Right lobe of liver (tissue), 6 donors: ENCODE measurements around the gene ADARB2. TPM values are rescaled to one million over a fixed set of nuclear protein-coding genes. Genes with fewer than 3 reads are reported as not detected.

Experiments
- ATAC-seq, 4 donors: fragments of 200-7000 bp; cut with Tn5 transposase; one replicate each; pipeline ENCODE4 v1.9.1; 2020; ENCODE audit warnings: mild to moderate bottlenecking in 4 of 4, moderate library complexity in 4 of 4
- DNase-seq, 3 donors: peaks; one replicate each; pipeline ENCODE4 v3.0.0-alpha.2; 2020
- H3K27ac ChIP-seq, 3 donors: fragments of 200-600 bp; one replicate each; pipeline ENCODE4 v1.8.0; 2022
- H3K27me3 ChIP-seq, 2 donors: fragments of 200-600 bp; one replicate each; pipeline ENCODE4 v1.8.0; 2022
- H3K36me3 ChIP-seq, 4 donors: fragments of 200-600 bp; sonication (generic) in 1 of 4; one replicate each; pipeline versions ENCODE4 v1.5.1 to v1.8.0; 2017 to 2022; ENCODE audit warnings: control low read depth in 1 of 4
- H3K4me1 ChIP-seq, 4 donors: fragments of 200-600 bp; sonication (generic) in 1 of 4; one replicate each; pipeline versions ENCODE4 v1.5.1 to v1.8.0; 2017 to 2022; ENCODE audit warnings: control low read depth in 1 of 4
- H3K4me3 ChIP-seq, 3 donors: fragments of 200-600 bp; one replicate each; pipeline ENCODE4 v1.8.0; 2022
- H3K9me3 ChIP-seq, 4 donors: fragments of 200-600 bp; sonication (generic) in 1 of 4; one replicate each; pipeline versions ENCODE4 v1.5.1 to v1.8.0; 2017 to 2022; ENCODE audit warnings: control low read depth in 1 of 4
- POLR2A ChIP-seq: fragments of 450-650 bp; IDR thresholded peaks from one replicate; pipeline ENCODE4 v1.6.1; 2017; ENCODE audit warnings: antibody characterized with exemption, mild to moderate bottlenecking
- WGBS: methylation state at CpG from one replicate; pipeline ENCODE4 v1.1.6; 2018; ENCODE audit warnings: low coverage, low lambda C conversion rate; ENCODE audit not compliant: insufficient coverage; ENCODE audit errors: missing lambda C conversion rate; 5-methylcytosine and 5-hydroxymethylcytosine counted together
- intact Hi-C, 2 donors: fragments of 100-400 bp; cut with DNase I; formaldehyde crosslinking; loops; one replicate each; pipeline versions ENCODE4 v1.11.2 to v1.14.1; 2022
- total RNA-seq, 6 experiments: library from RNA; depleted of rRNA in 2 of 6; stranded (reverse); fragments of >200 nt in 2 of 6; fragmentation: NEBNext Ultra II Directional in 3 of 6; extraction: Animal tissue kit (Norgen Biotek cat#: 25700) in 3 of 6; gene quantifications; one replicate each; pipeline versions ENCODE4 v1.1.0 to v1.2.4, GENCODE V29; 2016 to 2023
- TF ChIP-seq, protein P1 (sequence below), 4 donors: fragments of 200-600 bp in 3 of 4; fragments of 450-650 bp in 1 of 4; IDR thresholded peaks; one replicate each; pipeline versions ENCODE4 v1.5.1 to v1.8.0; 2016 to 2022; ENCODE audit warnings: antibody characterized with exemption in 4 of 4, mild to moderate bottlenecking in 2 of 4
- donor health status: DM: no; HTN: yes; CAD: no.
- donor health status: DM: no; HTN: no; CAD: no.
- donor health status: DM: no; HTN: no; CAD: no.
- donor health status: DM: no; HTN: yes; CAD: no.
- donor health status: DM: no; HTN: yes; CAD: no.

The ADARB2 gene
- total RNA-seq, 6 experiments from 2014 or later = 0.07 to 0.68 (median 0.42) TPM

DNA sequence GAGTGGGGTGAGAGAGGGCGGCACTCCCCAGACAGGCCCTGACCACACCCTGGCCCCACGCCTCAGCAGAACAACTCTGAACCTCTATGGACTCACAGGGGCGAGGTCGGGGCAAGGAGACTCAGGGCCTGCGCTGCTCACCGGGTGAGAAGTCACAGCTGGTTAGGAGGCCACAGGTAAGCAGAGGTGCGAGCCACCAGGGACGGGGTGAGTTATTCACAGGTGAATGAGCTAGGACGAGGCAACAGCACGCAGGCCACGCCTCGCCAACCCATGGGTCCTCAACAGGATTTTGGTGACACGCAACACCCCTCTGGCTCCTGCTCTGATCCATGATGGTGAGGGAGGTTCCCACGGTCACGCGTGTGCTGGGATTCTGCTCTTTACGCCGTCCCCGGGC, 202.5 kb downstream of the ADARB2 start:
- intact Hi-C loops = no loop called here
- H3K9me3 ChIP-seq = no peaks in the 10 kb centered on the region
- 88% methylated on average over 3 of the region's 19 CpGs for WGBS
- H3K27ac ChIP-seq = no peak overlapping the region
- no peak for TF ChIP-seq POLR2A
- TF ChIP-seq, protein P1, sequence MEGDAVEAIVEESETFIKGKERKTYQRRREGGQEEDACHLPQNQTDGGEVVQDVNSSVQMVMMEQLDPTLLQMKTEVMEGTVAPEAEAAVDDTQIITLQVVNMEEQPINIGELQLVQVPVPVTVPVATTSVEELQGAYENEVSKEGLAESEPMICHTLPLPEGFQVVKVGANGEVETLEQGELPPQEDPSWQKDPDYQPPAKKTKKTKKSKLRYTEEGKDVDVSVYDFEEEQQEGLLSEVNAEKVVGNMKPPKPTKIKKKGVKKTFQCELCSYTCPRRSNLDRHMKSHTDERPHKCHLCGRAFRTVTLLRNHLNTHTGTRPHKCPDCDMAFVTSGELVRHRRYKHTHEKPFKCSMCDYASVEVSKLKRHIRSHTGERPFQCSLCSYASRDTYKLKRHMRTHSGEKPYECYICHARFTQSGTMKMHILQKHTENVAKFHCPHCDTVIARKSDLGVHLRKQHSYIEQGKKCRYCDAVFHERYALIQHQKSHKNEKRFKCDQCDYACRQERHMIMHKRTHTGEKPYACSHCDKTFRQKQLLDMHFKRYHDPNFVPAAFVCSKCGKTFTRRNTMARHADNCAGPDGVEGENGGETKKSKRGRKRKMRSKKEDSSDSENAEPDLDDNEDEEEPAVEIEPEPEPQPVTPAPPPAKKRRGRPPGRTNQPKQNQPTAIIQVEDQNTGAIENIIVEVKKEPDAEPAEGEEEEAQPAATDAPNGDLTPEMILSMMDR (IDR thresholded peaks at IDR 0.05) = no peak
- H3K4me1 ChIP-seq = no peaks in the 10 kb centered on the region
- H3K27me3 ChIP-seq = no peaks in the 10 kb centered on the region
- no peak overlapping the region for H3K4me3 ChIP-seq
- no peak for DNase-seq
- no peak for ATAC-seq
- no peaks in the 10 kb centered on the region for H3K36me3 ChIP-seq

DNA sequence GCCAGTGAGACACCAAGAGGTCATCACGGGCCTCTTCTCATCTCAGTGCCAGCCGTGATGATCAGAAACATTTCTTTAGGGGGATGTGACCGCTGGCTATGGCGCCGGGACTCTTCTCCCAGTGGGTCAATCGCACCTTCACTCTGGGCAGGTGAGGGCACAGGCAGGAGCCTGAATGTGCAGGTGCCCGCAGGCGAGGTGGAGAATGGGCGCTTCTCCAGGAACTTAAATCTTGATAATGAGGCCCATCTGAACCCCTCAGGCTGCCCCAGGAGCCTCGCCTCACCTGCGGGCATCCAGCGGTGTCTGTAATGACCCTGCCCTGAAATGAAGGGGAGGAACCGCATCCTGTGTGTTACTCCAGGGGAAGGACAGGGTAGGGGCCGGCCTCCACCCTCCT, 204.7 kb downstream of the ADARB2 start:
- Histone ChIP-seq H3K36me3 (no peaks in the 10 kb centered on the region), H3K4me3 (no peak overlapping the region), H3K27ac (no peak overlapping the region), H3K9me3 (no peaks in the 10 kb centered on the region), H3K4me1 (no peaks in the 10 kb centered on the region), H3K27me3 (no peaks in the 10 kb centered on the region)
- intact Hi-C loops = no loop called here
- TF ChIP-seq, protein P1 (IDR thresholded peaks at IDR 0.05) = no peak
- no peak for TF ChIP-seq POLR2A
- WGBS = 80% methylated on average over 1 of the region's 14 CpGs
- no peak for DNase-seq
- no peak for ATAC-seq

DNA sequence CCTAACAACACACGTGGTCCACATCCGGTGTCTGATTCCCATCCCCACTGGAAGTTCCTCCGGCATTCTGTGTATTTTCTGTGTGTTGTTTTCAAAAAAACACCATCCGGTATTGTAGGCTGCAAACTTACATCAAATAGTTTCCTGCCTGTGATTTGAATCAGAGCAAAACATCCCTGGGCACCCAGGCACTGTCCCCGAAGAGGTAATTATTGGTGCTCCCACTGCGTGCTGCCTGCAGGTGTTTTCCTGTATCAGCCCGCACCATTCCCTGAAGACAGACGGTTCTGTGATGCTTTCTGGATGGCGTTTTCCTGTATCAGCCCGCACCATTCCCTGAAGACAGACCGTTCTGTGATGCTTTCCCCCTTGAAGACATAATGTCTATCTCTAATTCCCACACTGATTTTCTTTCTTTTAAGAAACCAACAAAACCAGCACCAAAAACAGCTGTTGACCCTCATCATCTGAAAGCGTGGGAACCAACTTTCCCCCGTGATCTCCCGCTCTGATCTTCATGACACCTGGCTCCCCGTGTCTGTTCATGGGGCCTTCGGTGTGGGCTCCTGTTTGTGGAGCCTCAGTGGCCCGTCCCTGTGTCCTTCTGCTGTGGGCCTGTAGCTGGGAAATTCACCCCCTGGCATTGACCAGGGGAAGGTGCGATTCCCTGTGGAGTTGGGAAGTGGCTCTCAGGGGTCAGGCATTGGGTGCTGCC, 205.3 kb downstream of the ADARB2 start:
- 65% methylated on average over 17 of the region's 18 CpGs for WGBS
- intact Hi-C loops = no loop called here
- H3K4me1 ChIP-seq = no peaks in the 10 kb centered on the region

DNA sequence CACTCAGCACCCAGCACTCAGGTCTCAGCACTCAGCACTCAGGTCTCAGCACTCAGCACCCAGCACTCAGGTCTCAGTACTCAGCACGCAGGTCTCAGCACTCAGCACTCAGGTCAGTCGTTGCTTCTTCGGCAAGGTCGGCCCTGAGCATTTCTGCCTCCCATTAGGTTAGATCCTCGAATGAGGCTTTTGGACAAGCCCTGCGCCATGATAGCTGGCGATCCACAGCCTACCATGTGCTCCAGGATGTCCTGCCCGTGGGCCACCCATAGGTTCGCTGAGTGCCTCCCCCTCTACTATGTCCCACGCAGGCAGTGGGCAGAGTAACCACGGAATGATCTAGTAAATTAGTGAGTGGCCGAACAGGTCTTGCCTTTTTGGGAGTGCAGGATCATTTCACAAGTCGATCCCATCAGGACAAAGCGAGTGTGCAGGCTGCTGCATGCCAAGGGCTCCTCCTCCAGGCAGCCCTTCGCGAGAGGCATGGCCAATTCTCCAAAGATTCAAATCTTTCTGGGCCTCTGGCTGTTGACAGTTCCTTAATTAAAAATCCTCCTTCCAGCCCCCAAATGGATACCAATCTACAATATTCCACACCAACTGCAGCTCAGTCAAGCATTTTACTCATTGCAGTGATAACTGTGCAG, 206.3 kb downstream of the ADARB2 start:
- DNase-seq (no peak), ATAC-seq (no peak)
- no peak overlapping the region for H3K4me3 ChIP-seq
- TF ChIP-seq, protein P1 (IDR thresholded peaks at IDR 0.05) = no peak
- no peak for TF ChIP-seq POLR2A
- 50% methylated on average over 10 of the region's 16 CpGs for WGBS
- no peaks in the 10 kb centered on the region for H3K9me3 ChIP-seq
- H3K27ac ChIP-seq = no peak overlapping the region
- no peaks in the 10 kb centered on the region for H3K36me3 ChIP-seq
- no peaks in the 10 kb centered on the region for H3K27me3 ChIP-seq
- intact Hi-C loops = no loop called here
- no peaks in the 10 kb centered on the region for H3K4me1 ChIP-seq

More for the DNA sequence above, 205.3 kb downstream of the ADARB2 start:
- DNase-seq (no peak), ATAC-seq (no peak)
- no peak for TF ChIP-seq POLR2A
- TF ChIP-seq, protein P1 (IDR thresholded peaks at IDR 0.05) = no peak
- no peak overlapping the region for H3K27ac ChIP-seq
- no peaks in the 10 kb centered on the region for H3K36me3 ChIP-seq
- no peaks in the 10 kb centered on the region for H3K27me3 ChIP-seq
- H3K9me3 ChIP-seq = no peaks in the 10 kb centered on the region
- H3K4me3 ChIP-seq = no peak overlapping the region
